ENCODE measurements around the gene GEMIN2.
"Not testable (repeated sequence)": the region's sequence is repeated elsewhere in the genome, so short reads cannot be mapped to it uniquely, and the experiment has no call there.

Gene GEMIN2

GRCh38 chr14:39176263-39177167 lies 62.4 kb downstream of the GEMIN2 start:
- no peak for DNase-seq (ENCODE audit: low spot score)

- no peak for DNase-seq (ENCODE audit: low spot score)
Measured at GRCh38 chr14:39177168-39177545, 63.0 kb downstream of the GEMIN2 start.

DNA sequence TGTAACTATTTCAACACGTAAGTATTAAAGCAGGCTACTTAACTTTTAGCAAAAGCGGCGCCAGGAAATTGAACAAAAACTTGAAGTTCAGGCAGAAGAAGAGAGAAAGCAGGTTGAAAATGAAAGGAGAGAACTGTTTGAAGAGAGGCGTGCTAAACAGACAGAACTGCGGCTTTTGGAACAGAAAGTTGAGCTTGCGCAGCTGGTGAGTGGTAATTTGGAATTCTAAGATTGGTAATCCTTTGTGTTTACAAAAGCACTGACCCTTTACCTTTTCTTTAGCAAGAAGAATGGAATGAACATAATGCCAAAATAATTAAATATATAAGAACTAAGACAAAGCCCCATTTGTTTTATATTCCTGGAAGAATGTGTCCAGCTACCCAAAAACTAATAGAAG lies 64.9 kb downstream of the GEMIN2 start:
- no peak for DNase-seq (ENCODE audit: low spot score)

DNA sequence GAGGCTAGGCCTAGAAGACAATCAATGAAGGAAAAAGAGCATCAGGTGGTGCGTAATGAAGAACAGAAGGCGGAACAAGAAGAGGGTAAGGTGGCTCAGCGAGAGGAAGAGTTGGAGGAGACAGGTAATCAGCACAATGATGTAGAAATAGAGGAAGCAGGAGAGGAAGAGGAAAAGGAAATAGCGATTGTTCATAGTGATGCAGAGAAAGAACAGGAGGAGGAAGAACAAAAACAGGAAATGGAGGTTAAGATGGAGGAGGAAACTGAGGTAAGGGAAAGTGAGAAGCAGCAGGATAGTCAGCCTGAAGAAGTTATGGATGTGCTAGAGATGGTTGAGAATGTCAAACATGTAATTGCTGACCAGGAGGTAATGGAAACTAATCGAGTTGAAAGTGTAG lies 66.4 kb downstream of the GEMIN2 start:
- DNase-seq (ENCODE audit: low spot score) = no peak

DNA sequence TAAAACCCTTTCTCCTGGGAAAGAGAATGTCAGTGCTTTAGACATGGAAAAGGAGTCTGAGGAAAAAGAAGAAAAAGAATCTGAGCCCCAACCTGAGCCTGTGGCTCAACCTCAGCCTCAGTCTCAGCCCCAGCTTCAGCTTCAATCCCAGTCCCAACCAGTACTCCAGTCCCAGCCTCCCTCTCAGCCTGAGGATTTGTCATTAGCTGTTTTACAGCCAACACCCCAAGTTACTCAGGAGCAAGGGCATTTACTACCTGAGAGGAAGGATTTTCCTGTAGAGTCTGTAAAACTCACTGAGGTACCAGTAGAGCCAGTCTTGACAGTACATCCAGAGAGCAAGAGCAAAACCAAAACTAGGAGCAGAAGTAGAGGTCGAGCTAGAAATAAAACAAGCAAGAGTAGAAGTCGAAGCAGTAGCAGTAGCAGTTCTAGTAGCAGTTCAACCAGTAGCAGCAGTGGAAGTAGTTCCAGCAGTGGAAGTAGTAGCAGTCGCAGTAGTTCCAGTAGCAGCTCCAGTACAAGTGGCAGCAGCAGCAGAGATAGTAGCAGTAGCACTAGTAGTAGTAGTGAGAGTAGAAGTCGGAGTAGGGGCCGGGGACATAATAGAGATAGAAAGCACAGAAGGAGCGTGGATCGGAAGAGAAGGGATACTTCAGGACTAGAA lies 67.0 kb downstream of the GEMIN2 start:
- DNase-seq (ENCODE audit: low spot score) = no peak

DNA sequence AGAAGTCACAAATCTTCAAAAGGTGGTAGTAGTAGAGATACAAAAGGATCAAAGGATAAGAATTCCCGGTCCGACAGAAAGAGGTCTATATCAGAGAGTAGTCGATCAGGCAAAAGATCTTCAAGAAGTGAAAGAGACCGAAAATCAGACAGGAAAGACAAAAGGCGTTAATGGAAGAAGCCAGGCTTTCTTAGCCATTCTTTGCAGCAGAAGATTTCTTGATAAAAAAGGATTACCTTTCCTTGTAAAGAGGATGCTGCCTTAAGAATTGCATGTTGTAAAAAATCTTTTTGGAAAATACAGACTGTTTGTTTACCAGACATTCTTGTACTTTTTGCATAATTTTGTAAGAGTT lies 67.5 kb downstream of the GEMIN2 start:
- no peak for DNase-seq (ENCODE audit: low spot score)

GRCh38 chr14:39182770-39183684 lies 68.9 kb downstream of the GEMIN2 start:
- DNase-seq (ENCODE audit: low spot score) = no peak

DNA sequence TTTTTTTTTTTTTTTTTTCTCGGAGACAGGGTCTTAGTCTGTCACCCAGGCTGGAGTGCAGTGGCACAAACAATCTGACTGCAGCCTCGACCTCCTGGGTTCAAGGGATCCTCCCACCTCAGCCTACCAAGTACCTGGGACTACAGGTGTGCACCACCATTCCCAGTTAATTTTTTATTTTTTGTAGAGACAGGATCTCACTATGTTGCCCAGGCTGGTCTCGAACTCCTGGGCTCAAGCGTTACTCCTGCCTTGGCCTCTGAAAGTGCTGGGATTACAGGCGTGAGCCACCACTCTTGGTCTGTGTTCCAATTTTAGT lies 69.5 kb downstream of the GEMIN2 start:
- DNase-seq (ENCODE audit: low spot score) = not testable (repeated sequence)

GRCh38 chr14:39184628-39185255 lies 70.6 kb downstream of the GEMIN2 start:
- DNase-seq (ENCODE audit: low spot score) = no peak

GRCh38 chr14:39185256-39186049 lies 71.3 kb downstream of the GEMIN2 start:
- no peak for DNase-seq (ENCODE audit: low spot score)

Measured in CD4-positive, alpha-beta T cell treated with Interleukin-15 for 4 hours (primary cell).